Daoy (cell line): ENCODE results near the gene KHK. TPM values are rescaled to one million over a fixed set of nuclear protein-coding genes. Genes with fewer than 3 reads are reported as not detected.
A peak's percentile ranks its signal among the peaks of the same experiment; 100 is the strongest.
"Not testable (repeated sequence)": the region's sequence is repeated elsewhere in the genome, so short reads cannot be mapped to it uniquely, and the experiment has no call there.

Source experiments
- DNase-seq: peaks from one replicate; pipeline ENCODE4 v3.0.0-alpha.2; 2015; ENCODE audit warnings: low read depth
- total RNA-seq: library from RNA; depleted of rRNA; stranded (reverse); fragments of >200 nt; shearing (Covaris generic); gene quantifications from 2 replicates; pipeline ENCODE4 v1.2.3, GENCODE V29; 2014

Gene KHK
- total RNA-seq, 1 experiment from 2014 or later: 1.1 TPM

DNA sequence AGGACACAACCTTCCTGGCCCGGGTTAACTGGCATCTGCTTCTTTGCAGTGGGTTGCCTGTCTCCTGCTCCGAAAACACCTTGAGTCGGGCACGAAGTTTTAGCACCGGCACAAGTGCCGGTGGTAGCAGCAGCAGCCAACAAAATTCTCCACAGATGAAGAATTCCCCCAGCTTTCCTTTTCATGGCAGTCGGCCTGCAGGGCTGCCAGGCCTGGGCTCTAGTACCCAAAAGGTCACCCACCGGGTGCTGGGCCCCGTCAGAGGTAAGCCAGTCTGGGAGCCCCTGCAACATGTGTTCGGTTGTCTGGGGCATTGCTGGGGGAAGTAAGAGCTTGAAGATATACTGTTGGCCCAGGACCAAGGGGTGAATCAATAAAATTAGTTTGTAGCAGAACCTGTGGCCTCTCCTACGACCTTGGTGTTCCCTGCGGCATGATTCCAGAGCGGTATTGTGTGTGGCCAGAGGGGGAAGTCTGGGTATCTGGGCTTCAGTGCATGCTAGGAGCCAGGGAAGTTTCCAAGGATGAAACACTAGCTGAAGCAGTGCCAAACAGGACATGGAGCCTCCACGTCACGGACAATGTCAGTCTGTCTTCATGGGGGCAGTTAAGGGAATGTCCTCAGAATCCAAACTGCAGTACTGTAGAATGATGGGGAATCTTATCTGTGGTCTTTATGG, 27.3 kb upstream of the KHK start:
- no peak for DNase-seq

DNA sequence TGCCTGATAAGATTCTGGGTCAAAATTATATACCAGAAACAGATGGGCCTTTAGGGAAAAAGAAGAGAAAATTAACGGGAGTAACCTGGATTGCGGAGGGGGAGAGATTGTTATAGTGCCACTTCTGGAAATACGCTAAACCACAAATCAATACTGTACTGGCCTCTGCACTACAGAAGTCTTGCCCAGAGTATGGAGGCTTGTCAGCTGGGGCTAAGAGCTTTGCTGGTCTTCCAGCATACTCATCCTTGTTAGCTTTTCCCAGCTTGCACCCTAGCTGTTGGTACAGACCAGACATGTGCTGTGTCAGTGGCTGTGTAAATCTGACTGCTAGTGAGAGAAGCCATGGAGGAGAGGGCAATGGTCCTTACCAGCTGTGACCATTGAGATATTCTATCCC, 26.2 kb upstream of the KHK start:
- DNase-seq: no peak

- no peak for DNase-seq
Measured at GRCh38 chr2:27065128-27065527, 21.4 kb upstream of the KHK start.

GRCh38 chr2:27067385-27067784, 19.2 kb upstream of the KHK start:
- no peak for DNase-seq

- no peak for DNase-seq
Measured at GRCh38 chr2:27069436-27069835, 17.1 kb upstream of the KHK start.

DNA sequence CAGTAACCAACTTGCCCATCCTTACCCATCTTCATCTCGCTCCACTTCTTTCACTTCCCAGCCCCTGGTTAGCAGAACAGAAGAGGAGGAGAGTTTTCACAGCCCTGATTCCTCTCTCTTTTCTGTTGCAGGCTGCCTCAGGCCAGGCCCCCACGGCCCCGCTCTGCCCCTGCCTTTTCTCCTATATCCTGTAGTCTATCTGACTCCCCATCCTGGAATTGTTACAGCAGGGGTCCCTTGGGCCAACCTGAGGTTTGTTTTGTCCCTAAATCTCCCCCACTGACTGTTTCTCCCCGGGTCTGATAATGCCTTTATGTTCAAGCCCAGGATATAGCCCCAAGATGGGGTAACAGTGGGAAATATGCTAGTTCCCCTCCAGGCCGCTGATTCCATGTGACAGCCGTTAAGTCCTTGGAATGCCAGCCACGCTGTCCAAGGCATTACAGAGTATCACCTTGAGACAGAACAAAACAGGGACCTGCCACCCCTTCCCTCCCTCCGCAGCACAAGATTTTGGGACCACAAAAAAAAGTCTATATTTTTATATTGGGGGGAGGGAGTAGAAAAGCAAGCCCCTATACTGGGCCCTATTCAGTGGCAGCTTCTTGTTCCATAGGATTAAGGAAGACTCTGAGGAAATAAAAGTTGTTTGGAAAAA, 16.5 kb upstream of the KHK start:
- no peak for DNase-seq

DNA sequence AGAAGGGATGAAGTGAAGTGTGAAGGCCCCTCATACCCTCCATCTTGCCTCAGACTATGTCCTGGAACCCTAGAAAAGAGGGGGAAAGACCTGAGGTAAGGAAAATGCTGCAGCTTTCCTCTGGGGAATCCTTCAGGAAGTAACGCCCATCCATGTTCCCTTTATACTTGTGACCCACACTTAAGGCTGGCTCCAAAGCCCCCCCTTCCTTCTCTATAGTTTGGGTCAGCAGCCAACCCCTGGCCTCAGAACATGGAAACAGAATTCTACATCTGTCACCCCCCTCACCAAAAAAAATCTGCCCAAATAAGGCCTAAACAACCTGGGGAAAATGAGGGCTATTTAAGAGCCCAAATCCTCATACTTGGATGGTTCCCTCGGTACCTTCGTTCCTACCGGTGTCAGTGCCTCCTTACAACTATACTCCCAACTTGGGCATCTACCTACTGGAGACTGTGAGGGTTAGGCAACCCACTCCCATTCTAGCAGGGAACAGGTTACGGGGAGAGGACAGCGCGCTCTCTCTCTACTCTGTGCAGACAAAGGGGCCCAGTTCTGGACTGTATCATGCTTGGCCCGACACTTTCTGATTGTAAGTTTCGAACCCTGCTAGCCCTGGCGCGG, 15.8 kb upstream of the KHK start:
- DNase-seq: no peak

DNA sequence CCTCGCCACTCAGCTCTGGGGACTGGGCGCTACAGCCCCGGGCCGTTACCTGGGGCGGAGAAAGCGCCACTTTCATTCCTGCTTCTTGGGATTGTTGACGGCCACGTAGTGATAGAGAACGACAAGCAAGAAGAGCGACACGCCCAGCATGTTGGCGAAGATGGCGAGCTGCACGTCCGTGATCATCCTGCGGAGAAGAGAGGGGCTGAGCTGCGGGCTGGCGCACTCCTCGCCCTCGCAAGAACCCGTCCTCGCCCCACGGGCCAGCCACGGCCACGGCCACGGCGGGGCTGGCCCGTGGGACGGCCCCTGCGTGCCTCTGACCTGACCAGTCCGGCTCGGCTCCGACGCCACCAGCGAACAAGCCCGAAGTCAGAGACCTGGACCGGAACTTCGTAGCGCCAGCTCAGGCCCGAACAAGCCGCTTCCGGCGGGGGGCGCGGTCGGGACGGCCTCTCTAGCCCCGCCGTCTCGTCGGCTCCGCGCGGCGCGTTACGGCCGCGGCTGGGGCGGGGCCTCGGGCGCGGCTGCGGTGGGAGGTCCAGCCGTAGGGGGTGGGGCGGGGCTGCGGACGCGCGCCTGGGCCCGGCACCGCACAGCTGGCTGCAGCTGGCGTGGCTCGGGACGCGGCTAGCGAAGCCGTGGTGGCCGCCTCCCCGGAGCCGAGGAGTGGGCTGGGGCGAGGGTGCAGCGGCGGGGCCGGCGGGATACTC, 15.1 kb upstream of the KHK start, which contains the start of gene OST4:
Gene OST4, minus strand, starts transcription at position 378 of the 713 bp plus-strand sequence.
- DNase-seq: peak; percentile 98

DNA sequence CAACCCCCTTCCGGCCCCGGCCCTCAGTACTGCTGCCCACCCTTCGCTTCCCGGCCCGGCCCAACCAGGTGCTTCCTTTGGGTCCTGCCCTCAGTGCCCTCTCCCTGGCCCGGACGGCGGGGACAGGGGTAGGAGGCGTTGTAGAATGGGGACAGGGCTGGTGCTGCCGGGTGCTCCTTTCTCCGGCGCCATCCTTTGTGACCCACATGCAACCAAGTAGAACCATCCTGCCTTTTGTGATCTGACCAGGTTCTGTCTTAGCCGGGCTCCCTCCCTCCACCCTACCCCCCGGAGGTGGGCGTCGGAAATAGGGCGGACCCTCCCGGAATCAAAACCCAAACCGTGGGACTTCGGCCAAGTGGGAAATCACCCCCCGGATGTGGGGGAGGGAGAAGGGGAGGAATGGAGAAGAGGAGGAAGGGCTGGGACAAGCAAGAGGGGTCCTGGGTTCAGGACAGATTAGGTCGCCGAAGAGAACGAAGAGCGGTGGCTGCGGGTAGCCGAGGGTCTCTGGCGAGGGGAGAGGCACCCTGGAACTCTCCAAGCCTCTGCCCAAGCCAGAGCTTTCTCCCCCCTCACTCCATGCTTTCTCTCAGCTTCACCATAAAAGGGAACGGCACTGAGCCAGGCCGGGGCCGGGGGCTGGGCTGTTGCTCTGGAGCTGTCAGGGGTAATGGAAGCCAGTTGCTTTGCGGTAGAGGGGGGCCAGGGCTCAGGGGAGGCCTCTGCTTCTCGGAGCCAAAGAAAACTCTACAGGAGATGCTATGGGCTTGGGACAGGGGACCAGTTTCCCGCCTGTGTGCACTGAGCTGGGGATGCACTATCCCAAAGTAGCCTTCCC, 14.4 kb upstream of the KHK start:
- peak; percentile 70 for DNase-seq

DNA sequence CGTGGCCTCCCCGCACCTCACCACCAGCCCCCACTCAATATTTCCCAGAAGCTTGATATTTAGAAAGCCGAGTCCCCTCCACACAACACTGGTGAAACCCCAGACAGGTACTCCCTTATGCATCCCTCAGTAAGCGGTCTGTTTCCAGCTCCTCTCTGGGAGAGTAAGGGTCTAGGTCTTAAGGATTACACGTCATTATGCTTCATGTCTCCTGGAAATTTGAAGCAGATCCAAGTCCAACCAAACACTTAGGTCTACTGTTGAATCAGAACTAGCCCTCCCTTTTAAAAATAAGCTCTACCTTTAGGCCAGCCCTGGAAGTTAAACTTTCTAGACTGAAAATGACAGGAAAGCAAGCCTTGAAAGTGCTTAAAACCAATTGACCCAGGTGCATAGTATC, 13.7 kb upstream of the KHK start:
- no peak for DNase-seq

- DNase-seq: no peak
Measured at GRCh38 chr2:27073782-27074181, 12.8 kb upstream of the KHK start.

DNA sequence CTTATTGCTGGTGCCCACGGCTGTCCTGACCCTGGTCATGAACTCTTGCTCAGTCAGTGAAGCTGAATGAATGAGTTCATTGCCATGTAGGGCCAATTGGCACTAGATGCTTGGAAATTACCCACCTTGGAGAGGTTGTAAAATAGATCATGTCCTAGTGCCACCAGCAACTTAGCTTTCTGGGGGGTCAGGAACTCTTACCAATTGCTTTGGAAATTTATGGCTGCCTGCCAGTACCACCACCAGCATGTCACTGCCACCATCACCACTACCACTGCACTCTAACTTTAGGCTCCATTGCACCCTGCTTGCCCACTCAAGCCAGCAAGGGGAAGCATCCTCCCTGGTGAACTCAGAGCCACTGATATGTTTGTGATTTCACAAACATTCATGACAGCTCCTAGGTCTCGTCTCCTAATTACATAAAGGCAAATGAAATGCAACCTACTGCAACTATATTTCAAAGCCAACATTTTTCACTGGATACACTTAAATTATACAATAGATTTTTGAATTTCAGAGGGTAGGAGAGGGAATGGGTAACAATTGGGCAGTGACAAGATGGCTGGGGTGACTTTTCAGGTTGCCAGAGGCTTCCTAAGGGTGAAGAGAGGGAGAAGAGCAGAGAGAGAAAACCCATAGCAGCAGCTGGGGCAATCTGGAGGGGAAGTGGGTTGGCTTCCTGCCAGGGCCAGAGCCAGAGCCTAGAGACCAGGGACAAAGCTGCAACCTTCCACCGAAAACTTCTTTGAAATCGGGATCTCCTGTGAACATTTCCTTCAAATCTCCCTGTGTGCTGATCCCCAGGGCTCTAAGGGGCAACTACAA, 11.6 kb upstream of the KHK start:
- DNase-seq: peak; percentile 72

- not testable (repeated sequence) for DNase-seq
Measured at GRCh38 chr2:27075566-27075871, 11.1 kb upstream of the KHK start.

- DNase-seq: no peak
Measured at GRCh38 chr2:27076323-27076722, 10.2 kb upstream of the KHK start.

DNA sequence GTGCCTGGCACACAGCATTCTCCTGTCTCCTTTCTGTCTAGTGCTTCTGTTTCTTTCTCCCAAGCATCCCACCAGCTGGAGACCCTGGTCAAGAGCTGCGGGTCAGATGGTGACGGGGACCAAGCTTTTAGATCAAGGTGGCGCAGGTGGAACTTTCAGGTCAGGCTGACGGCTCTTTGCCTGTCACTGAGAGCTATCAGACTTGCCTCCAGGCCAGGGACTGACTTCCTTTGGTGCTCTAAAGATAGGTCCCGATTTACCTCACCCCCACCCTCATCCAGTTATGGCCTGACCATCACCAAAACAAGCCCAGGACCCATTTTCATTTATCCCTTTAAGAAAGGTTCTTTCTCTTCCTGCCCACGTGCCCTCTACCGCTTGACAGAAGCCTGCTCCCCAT, 9.3 kb upstream of the KHK start:
- DNase-seq: no peak

DNA sequence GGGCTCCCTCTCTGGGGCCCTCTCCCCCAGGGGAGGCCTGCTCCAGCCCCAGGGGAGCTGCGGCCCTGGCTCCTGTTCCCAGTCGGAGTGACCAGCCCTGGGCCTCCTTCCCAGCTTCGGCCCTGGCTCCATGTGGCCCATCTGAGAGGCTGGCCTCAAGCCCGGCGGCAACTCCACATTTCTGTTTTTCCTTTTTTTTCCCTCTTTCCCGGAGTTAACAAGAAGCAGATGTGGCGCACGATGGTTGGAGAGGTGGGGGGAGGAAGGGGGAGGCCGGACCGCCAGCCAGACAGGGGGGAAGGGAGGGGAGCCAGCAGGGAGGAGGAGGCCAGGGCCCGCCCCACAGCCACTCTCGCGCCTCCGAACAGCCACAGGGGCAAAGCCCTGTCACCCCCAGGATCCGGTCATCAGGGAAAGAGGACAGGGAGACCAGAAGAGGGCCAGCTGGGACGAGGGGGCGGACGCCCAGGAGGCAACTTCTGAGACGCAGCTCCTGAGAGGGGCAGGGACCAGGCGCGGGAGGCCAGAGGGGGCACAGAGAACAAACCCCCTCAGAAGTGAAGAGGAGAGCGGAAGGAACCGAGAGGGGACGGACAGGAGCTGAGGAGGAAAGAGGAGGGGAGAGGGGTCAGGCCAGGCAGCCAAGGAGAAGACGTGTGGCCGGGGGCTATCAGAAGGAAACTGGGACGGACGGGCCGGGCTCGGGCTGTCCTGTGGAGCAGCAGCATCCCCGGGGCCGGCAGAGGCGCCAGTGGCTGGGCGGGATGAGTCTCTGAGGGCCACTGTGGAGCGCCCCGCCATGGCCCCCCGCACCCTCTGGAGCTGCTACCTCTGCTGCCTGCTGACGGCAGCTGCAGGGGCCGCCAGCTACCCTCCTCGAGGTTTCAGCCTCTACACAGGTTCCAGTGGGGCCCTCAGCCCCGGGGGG, 8.0 kb upstream of the KHK start, which contains the start of gene EMILIN1:
Gene EMILIN1, plus strand, starts transcription at position 349 of the 928 bp plus-strand sequence. Its CDS starts 451 bp downstream, at position 800.
- peak; percentile 69 for DNase-seq

DNA sequence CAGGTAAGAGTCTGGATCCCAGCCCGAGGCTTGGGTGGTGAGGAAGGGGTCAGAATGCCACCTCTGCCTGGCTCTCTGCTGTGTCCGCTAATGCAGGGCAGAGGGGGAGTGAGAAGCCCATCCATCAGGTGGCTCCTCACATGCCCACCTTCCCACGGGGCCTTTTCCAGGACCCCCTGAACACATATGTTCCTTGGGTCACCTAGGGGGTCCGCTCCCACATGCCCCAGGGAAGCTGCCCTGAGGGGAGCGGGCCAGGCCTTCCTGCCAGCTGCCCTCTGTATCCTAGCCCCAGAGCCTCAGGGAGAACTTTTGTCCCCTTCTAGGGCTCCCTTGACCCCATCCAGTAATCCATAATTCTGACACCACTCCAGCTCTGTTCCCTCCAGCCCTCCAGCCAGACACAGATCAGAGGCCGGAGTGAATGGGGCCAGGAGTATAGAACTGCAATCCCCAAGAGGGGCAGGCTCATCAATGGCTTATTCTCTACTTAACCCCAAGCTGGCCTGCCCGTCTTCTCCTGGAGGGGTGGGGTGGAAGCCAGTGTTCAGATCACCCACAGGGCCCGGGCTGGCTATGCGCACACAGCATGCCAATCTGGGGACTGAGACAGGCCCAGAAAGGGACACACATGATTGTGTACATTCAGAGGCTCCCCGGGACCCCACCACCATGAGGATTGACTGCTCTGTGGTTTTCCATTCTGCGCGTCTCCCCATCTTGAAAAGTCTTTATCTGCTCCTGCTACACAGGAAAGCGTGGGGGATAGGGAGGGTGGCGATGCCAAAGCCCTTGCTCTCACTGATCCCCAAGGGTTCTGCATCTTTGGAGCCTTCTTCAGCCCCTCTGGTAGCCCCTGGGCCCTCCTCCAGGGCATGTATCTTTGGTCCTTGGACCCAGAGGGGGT, 7.1 kb upstream of the KHK start:
- no peak for DNase-seq

DNA sequence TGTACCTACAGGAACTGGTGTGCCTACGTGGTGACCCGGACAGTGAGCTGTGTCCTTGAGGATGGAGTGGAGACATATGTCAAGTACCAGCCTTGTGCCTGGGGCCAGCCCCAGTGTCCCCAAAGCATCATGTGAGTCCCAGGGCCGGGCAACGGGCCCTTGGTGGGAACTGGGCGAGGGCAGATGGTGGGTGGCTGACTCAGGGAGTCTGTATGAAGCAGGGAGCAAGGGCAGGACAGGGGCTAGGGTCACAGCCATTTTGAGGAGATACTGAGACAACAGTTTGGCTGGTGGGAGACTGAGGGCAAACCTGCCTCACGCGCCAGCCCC, 6.5 kb upstream of the KHK start:
- DNase-seq: no peak

DNA sequence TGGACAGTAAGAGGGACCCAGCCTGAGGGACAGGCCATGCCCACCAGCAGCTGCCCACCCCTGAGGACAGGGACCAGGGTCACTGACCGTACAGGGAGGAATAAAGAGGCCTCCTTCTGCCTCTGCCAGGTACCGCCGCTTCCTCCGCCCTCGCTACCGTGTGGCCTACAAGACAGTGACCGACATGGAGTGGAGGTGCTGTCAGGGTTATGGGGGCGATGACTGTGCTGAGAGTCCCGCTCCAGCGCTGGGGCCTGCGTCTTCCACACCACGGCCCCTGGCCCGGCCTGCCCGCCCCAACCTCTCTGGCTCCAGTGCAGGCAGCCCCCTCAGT, 6.0 kb upstream of the KHK start:
- no peak for DNase-seq
